ENCODE measurements around the gene TIAM1.

DNA sequence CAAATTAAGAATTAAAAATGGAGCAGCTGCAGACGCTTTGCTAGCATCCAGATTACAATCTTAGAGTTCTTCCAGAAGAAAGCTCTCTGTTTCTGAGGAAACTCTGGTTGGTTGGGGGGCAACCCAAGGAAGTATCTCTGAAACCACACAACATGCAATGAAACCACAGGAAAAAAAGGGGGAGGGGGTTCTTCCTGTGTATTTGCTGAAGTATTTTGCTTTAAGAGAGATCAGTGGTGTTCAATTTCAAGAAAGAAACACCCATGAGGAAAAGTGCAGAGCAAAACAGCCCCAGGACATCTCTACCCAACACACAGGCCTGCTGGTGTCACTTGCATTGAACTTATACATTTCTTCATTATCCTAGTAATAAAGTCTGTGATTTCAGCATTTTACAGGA, 19.7 kb upstream of the TIAM1 start:
- no peak for TF ChIP-seq CTCF (IDR thresholded peaks at IDR 0.05)
- no peak for TF ChIP-seq POLR2A (IDR thresholded peaks at IDR 0.05)

Measured in gastroesophageal sphincter (tissue), 3 donors.